Panc1 (cell line): ENCODE data around the gene SLC25A27.

Source experiments
- POLR2AphosphoS5 ChIP-seq: IDR thresholded peaks from 2 replicates; pipeline ENCODE4 v1.6.1; 2012; ENCODE audit warnings: mild to moderate bottlenecking, low read depth, low read length, moderate library complexity
- TF ChIP-seq, protein P1 (sequence below): fragments of 450-650 bp; IDR thresholded peaks from 2 replicates; pipeline ENCODE4 v1.5.1; 2017; ENCODE audit warnings: mild to moderate bottlenecking
- TF ChIP-seq, protein P2 (sequence below), 2 experiments: IDR thresholded peaks; 2 replicates each; pipeline ENCODE4 v1.6.1; 2011 to 2012; ENCODE audit warnings: low read depth in 2 of 2, control low read depth in 1 of 2, low read length in 1 of 2, mild to moderate bottlenecking in 1 of 2, moderate library complexity in 1 of 2; ENCODE audit not compliant: insufficient read depth in 1 of 2

DNA sequence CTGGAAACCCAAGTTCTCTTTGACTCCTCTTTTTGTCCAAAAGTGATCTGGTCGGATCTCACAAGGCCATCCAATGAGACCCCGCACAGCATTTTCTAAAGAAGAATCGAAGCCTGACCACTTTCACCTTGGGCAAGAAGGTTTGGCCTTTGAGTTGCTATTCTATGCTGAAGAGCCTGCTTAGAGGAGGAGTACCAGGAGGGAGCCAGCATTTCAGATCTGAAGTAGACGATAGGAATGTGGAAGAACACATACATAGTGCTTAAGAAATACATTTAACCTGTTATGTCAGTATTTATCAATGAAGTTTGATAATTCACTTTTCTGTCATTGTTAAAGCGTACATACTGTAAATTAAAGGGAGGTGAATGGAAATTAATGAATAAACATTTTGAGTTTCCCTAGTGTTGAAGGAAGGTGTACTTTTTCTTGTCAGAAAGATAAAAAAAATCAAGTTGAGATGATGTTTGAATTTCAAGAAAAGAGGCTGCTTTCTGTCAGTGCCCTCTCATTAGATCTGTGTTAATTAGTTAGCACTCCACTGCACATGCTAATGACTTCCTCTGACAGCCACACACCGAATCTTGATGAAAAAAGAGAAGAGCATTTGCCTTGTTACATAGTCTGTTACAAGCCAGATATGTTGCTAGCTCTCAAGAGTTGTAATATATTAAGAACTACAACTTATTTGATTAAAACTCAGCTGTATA lies 24.0 kb downstream of the SLC25A27 start:
- TF ChIP-seq, protein P1, sequence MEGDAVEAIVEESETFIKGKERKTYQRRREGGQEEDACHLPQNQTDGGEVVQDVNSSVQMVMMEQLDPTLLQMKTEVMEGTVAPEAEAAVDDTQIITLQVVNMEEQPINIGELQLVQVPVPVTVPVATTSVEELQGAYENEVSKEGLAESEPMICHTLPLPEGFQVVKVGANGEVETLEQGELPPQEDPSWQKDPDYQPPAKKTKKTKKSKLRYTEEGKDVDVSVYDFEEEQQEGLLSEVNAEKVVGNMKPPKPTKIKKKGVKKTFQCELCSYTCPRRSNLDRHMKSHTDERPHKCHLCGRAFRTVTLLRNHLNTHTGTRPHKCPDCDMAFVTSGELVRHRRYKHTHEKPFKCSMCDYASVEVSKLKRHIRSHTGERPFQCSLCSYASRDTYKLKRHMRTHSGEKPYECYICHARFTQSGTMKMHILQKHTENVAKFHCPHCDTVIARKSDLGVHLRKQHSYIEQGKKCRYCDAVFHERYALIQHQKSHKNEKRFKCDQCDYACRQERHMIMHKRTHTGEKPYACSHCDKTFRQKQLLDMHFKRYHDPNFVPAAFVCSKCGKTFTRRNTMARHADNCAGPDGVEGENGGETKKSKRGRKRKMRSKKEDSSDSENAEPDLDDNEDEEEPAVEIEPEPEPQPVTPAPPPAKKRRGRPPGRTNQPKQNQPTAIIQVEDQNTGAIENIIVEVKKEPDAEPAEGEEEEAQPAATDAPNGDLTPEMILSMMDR: no peak
- TF ChIP-seq, protein P2, sequence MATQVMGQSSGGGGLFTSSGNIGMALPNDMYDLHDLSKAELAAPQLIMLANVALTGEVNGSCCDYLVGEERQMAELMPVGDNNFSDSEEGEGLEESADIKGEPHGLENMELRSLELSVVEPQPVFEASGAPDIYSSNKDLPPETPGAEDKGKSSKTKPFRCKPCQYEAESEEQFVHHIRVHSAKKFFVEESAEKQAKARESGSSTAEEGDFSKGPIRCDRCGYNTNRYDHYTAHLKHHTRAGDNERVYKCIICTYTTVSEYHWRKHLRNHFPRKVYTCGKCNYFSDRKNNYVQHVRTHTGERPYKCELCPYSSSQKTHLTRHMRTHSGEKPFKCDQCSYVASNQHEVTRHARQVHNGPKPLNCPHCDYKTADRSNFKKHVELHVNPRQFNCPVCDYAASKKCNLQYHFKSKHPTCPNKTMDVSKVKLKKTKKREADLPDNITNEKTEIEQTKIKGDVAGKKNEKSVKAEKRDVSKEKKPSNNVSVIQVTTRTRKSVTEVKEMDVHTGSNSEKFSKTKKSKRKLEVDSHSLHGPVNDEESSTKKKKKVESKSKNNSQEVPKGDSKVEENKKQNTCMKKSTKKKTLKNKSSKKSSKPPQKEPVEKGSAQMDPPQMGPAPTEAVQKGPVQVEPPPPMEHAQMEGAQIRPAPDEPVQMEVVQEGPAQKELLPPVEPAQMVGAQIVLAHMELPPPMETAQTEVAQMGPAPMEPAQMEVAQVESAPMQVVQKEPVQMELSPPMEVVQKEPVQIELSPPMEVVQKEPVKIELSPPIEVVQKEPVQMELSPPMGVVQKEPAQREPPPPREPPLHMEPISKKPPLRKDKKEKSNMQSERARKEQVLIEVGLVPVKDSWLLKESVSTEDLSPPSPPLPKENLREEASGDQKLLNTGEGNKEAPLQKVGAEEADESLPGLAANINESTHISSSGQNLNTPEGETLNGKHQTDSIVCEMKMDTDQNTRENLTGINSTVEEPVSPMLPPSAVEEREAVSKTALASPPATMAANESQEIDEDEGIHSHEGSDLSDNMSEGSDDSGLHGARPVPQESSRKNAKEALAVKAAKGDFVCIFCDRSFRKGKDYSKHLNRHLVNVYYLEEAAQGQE (IDR thresholded peaks at IDR 0.05; ENCODE audit: insufficient read depth in 1 of 2, low read depth in 2 of 2, low read length in 1 of 2): no peak
- no peak for TF ChIP-seq POLR2AphosphoS5
